Right lobe of liver (tissue), 4 donors: ENCODE measurements around the gene ZNF763.
"Not testable (repeated sequence)": the region's sequence is repeated elsewhere in the genome, so short reads cannot be mapped to it uniquely, and the experiment has no call there.

Source experiments
- POLR2A ChIP-seq: fragments of 450-650 bp; IDR thresholded peaks from one replicate; pipeline ENCODE4 v1.6.1; 2017; ENCODE audit warnings: antibody characterized with exemption, mild to moderate bottlenecking
- TF ChIP-seq, protein P1 (sequence below), 4 donors: fragments of 200-600 bp in 3 of 4; fragments of 450-650 bp in 1 of 4; IDR thresholded peaks; one replicate each; pipeline versions ENCODE4 v1.5.1 to v1.8.0; 2016 to 2022; ENCODE audit warnings: antibody characterized with exemption in 4 of 4, mild to moderate bottlenecking in 2 of 4
- donor health status: DM: no; HTN: no; CAD: no.
- donor health status: DM: no; HTN: no; CAD: no.
- donor health status: DM: no; HTN: yes; CAD: no.

GRCh38 chr19:11925651-11926187, 39.1 kb upstream of the ZNF763 start:
- TF ChIP-seq POLR2A: not testable (repeated sequence)
- TF ChIP-seq, protein P1, sequence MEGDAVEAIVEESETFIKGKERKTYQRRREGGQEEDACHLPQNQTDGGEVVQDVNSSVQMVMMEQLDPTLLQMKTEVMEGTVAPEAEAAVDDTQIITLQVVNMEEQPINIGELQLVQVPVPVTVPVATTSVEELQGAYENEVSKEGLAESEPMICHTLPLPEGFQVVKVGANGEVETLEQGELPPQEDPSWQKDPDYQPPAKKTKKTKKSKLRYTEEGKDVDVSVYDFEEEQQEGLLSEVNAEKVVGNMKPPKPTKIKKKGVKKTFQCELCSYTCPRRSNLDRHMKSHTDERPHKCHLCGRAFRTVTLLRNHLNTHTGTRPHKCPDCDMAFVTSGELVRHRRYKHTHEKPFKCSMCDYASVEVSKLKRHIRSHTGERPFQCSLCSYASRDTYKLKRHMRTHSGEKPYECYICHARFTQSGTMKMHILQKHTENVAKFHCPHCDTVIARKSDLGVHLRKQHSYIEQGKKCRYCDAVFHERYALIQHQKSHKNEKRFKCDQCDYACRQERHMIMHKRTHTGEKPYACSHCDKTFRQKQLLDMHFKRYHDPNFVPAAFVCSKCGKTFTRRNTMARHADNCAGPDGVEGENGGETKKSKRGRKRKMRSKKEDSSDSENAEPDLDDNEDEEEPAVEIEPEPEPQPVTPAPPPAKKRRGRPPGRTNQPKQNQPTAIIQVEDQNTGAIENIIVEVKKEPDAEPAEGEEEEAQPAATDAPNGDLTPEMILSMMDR (IDR thresholded peaks at IDR 0.05): not testable (repeated sequence)
